Left cardiac atrium (tissue), 4 donors: ENCODE results near the gene POLR2J2. TPM values are rescaled to one million over a fixed set of nuclear protein-coding genes. Genes with fewer than 3 reads are reported as not detected.
"Not testable (repeated sequence)": the region's sequence is repeated elsewhere in the genome, so short reads cannot be mapped to it uniquely, and the experiment has no call there.

ENCODE experiments used
- ATAC-seq, 2 donors: fragments of 200-7000 bp; cut with Tn5 transposase; one replicate each; pipeline ENCODE4 v1.9.1; 2020; ENCODE audit warnings: mild to moderate bottlenecking in 2 of 2, moderate library complexity in 2 of 2
- DNase-seq: peaks from one replicate; pipeline ENCODE4 v3.0.0-alpha.2; 2020
- intact Hi-C, 2 donors: fragments of 100-400 bp; cut with DNase I; formaldehyde crosslinking; loops; one replicate each; pipeline versions ENCODE4 v1.14.1 to v1.15.1; 2022 to 2023
- total RNA-seq, 2 donors: library from RNA; stranded (reverse); fragmentation: NEBNext Ultra II Directional; extraction: Animal tissue kit (Norgen Biotek cat#: 25700); gene quantifications; one replicate each; pipeline ENCODE4 v1.2.1, GENCODE V29; 2021
- donor health status: DM: no; HTN: yes; CAD: no.
- donor health status: DM: no; HTN: yes; CAD: no; lungs with severe emphysema.
- donor health status: DM: yes; HTN: yes; CAD: no.
- donor health status: Dilated cardiomyopathy.

POLR2J2 gene
- total RNA-seq, 2 donors from 2014 or later, result 1.9 to 4.2 TPM

GRCh38 chr7:102680780-102681179 lies 9.3 kb upstream of the POLR2J2 start:
- ATAC-seq, result peak in 1 of 2 donors; percentile 20
- DNase-seq, intact Hi-C loops: not testable (repeated sequence)

GRCh38 chr7:102675545-102675944 lies 4.1 kb upstream of the POLR2J2 start:
- ATAC-seq, DNase-seq: not testable (repeated sequence)

GRCh38 chr7:102673447-102674067 lies 2.1 kb upstream of the POLR2J2 start:
- intact Hi-C loops, DNase-seq, ATAC-seq: not testable (repeated sequence)

More at GRCh38 chr7:102675545-102675944, 4.1 kb upstream of the POLR2J2 start:
- intact Hi-C loops, result not testable (repeated sequence)

- peak in 1 of 2 donors; percentile 4 for ATAC-seq
- DNase-seq, intact Hi-C loops: not testable (repeated sequence)
Observed at GRCh38 chr7:102671956-102672307, 469 bp upstream of the POLR2J2 start.

- DNase-seq, intact Hi-C loops: not testable (repeated sequence)
- peak in 1 of 2 donors; percentile 21 for ATAC-seq
Observed at GRCh38 chr7:102667523-102667922, 3.9 kb downstream of the POLR2J2 start.

GRCh38 chr7:102666850-102667249 lies 4.6 kb downstream of the POLR2J2 start:
- DNase-seq, intact Hi-C loops: not testable (repeated sequence)
- ATAC-seq, result peak in 1 of 2 donors; percentile 12

GRCh38 chr7:102664765-102665164 lies 6.7 kb downstream of the POLR2J2 start:
- ATAC-seq, DNase-seq, intact Hi-C loops: not testable (repeated sequence)

GRCh38 chr7:102649924-102650323 lies 21.5 kb downstream of the POLR2J2 start, which contains the start of gene SPDYE2B:
SPDYE2B (plus strand) TSS chr7:102650319; CDS start chr7:102652349, 2,030 bp downstream.
- DNase-seq, intact Hi-C loops: not testable (repeated sequence)
- ATAC-seq, result peak in 1 of 2 donors; percentile 38

GRCh38 chr7:102647813-102648212 lies 23.6 kb downstream of the POLR2J2 start:
- intact Hi-C loops, DNase-seq: not testable (repeated sequence)
- peak in 1 of 2 donors; percentile 7 for ATAC-seq

GRCh38 chr7:102643404-102643803 lies 28.1 kb downstream of the POLR2J2 start:
- DNase-seq, intact Hi-C loops, ATAC-seq: not testable (repeated sequence)

- ATAC-seq, result peak in 1 of 2 donors; percentile 46
- intact Hi-C loops, DNase-seq: not testable (repeated sequence)
Observed at GRCh38 chr7:102642691-102643090, 28.8 kb downstream of the POLR2J2 start, which contains the start of gene UPK3BL1. UPK3BL1 (minus strand) TSS chr7:102642791; CDS start chr7:102642741, 50 bp downstream.

- intact Hi-C loops, result not testable (repeated sequence)
- DNase-seq (peak; percentile 17), ATAC-seq (peak in 1 of 2 donors; percentile 15)
Observed at GRCh38 chr7:102638848-102639247, 32.6 kb downstream of the POLR2J2 start.

GRCh38 chr7:102636956-102637355 lies 34.5 kb downstream of the POLR2J2 start:
- intact Hi-C loops, DNase-seq, ATAC-seq: not testable (repeated sequence)

- DNase-seq, intact Hi-C loops: not testable (repeated sequence)
- ATAC-seq, result peak in 1 of 2 donors; percentile 3
Observed at GRCh38 chr7:102635354-102635753, 36.1 kb downstream of the POLR2J2 start.

GRCh38 chr7:102634299-102634698 lies 37.2 kb downstream of the POLR2J2 start:
- ATAC-seq, DNase-seq, intact Hi-C loops: not testable (repeated sequence)

- DNase-seq (peak; percentile 24), ATAC-seq (peak in 1 of 2 donors; percentile 61)
- intact Hi-C loops, result not testable (repeated sequence)
Observed at GRCh38 chr7:102630622-102631021, 40.8 kb downstream of the POLR2J2 start.

- intact Hi-C loops, result not testable (repeated sequence)
Observed at GRCh38 chr7:102627271-102627904, 44.1 kb downstream of the POLR2J2 start.

GRCh38 chr7:102618122-102618521 lies 53.3 kb downstream of the POLR2J2 start:
- DNase-seq, ATAC-seq: not testable (repeated sequence)

More at GRCh38 chr7:102627271-102627904, 44.1 kb downstream of the POLR2J2 start:
- not testable (repeated sequence) for DNase-seq
- peak in 1 of 2 donors; percentile 10 for ATAC-seq

GRCh38 chr7:102616507-102617125 lies 54.8 kb downstream of the POLR2J2 start, which contains the start of gene RASA4:
RASA4 (minus strand) TSS chr7:102616756; CDS start chr7:102616689, 67 bp downstream.
- intact Hi-C loops, result not testable (repeated sequence)

More at GRCh38 chr7:102618122-102618521, 53.3 kb downstream of the POLR2J2 start:
- intact Hi-C loops, result not testable (repeated sequence)

More at GRCh38 chr7:102616507-102617125, 54.8 kb downstream of the POLR2J2 start, which contains the start of gene RASA4:
- DNase-seq, result peak; percentile 56
- ATAC-seq, result peak; percentile 91 to 96
